ENCODE results near the gene ST3GAL4.

GRCh38 chr11:126437731-126438130 lies 82.2 kb downstream of the ST3GAL4 start:
- TF ChIP-seq REPIN1 (tag by site-specific recombination; IDR thresholded peaks at IDR 0.05; ENCODE audit: low read depth) (no peak), REST (tag by site-specific recombination; IDR thresholded peaks at IDR 0.05) (no peak), ZNF560 (tag by site-specific recombination; IDR thresholded peaks at IDR 0.05; ENCODE audit: borderline replicate concordance) (no peak), ZNF548 (tag by site-specific recombination; IDR thresholded peaks at IDR 0.05) (no peak), ZFP3 (tag by site-specific recombination; IDR thresholded peaks at IDR 0.05; ENCODE audit: low read depth) (no peak), ZNF416 (tag by site-specific recombination; IDR thresholded peaks at IDR 0.05) (no peak), CTCF (tag by site-specific recombination; IDR thresholded peaks at IDR 0.05) (no peak), ZFP41 (tag by site-specific recombination; IDR thresholded peaks at IDR 0.05; ENCODE audit: borderline replicate concordance) (no peak)
